Measurements from ENCODE around the gene FGFRL1. TPM values are rescaled to one million over a fixed set of nuclear protein-coding genes. Genes with fewer than 3 reads are reported as not detected.

The FGFRL1 gene
- polyA plus RNA-seq, 1 experiment: 11.2 TPM

DNA sequence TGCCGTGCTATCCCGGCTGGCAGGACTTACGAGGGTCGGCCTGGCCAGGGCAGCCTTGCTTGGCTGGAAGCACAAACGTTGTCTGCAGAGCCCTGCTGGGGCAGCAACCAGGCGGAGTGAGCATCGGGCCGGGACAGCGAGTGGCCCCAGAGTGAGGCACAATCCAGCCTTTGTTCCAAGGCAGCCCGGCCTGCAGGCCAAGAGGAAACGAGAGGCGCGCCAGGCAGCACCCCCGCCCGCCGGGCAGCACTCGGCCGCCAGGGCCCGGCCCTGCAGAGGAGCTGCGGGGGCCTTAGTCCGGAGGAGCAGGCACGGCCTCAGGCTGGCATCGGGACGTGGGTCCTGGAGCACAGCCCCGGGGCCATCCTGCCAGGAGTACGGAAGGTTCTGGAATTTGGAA, 24.1 kb downstream of the FGFRL1 start:
- CTCF ChIA-PET: no interaction called here
- H3K27me3 ChIP-seq (ENCODE audit: control insufficient read depth, insufficient read depth, low read length): no peaks in the 10 kb centered on the region
- POLR2A ChIA-PET: no interaction called here
- H3K27ac ChIP-seq (ENCODE audit: low read depth, low read length): no peak overlapping the region
- no peak for DNase-seq (ENCODE audit: low read depth, low spot score)
- H3K9me3 ChIP-seq (ENCODE audit: control insufficient read depth, insufficient read depth, low read length): no peaks in the 10 kb centered on the region; the same call in 1 of the 2 replicates
- no peak overlapping the region for H3K4me3 ChIP-seq (ENCODE audit: low read depth, low read length)
- TF ChIP-seq CTCF (IDR thresholded peaks at IDR 0.05; ENCODE audit: low read depth, low read length): no peak

- DNase-seq (ENCODE audit: low read depth, low spot score): no peak
- Histone ChIP-seq H3K27ac (ENCODE audit: low read depth, low read length) (no peak overlapping the region), H3K4me3 (ENCODE audit: low read depth, low read length) (no peak overlapping the region), H3K27me3 (ENCODE audit: control insufficient read depth, insufficient read depth, low read length) (no peaks in the 10 kb centered on the region), H3K9me3 (ENCODE audit: control insufficient read depth, insufficient read depth, low read length) (no peaks in the 10 kb centered on the region; the same call in 1 of the 2 replicates)
- POLR2A ChIA-PET: no interaction called here
- CTCF ChIA-PET: no interaction called here
- TF ChIP-seq CTCF (IDR thresholded peaks at IDR 0.05; ENCODE audit: low read depth, low read length): no peak
Measured at GRCh38 chr4:1036095-1036494, 24.7 kb downstream of the FGFRL1 start.

DNA sequence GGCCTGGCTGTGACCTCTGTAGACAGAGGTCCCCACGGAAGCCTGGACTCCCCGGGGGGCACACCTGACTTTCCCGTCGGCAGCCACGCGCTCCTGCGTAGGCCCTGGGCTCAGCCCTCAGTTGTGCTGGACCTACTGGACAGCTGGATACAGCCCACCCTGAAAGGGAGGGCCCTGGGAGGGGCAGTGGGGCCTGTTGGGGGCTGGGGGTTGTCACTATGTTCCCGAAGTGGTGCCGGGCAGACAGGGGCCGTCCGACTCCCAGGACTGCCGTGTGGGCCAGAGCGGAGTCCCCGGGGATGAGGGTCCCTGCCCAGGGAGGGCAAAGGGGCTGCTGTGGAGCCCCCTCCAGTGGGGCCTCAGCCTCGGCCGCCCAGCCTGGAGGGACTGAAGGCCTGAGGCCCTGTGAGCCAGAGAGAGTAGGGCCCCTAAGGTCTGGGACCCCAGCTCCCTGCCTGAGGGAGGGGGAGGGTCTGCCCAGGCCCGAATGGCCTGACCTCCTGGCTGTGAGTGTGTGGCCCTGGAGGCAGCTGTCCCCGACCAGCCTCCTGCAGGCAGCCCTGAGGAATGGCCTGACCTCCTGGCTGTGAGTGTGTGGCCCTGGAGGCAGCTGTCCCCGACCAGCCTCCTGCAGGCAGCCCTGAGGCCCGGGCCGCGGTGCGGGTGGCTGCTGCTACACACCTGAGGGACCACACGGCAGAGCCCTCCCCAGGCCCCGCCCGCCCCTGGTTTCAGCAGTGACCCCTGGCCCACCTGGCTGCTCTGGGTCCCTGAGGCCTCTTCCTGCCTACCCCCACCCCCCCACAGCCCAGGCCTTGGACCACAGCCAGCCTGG, 25.8 kb downstream of the FGFRL1 start:
- ChIA-PET CTCF (no interaction called here), POLR2A (no interaction called here)

DNA sequence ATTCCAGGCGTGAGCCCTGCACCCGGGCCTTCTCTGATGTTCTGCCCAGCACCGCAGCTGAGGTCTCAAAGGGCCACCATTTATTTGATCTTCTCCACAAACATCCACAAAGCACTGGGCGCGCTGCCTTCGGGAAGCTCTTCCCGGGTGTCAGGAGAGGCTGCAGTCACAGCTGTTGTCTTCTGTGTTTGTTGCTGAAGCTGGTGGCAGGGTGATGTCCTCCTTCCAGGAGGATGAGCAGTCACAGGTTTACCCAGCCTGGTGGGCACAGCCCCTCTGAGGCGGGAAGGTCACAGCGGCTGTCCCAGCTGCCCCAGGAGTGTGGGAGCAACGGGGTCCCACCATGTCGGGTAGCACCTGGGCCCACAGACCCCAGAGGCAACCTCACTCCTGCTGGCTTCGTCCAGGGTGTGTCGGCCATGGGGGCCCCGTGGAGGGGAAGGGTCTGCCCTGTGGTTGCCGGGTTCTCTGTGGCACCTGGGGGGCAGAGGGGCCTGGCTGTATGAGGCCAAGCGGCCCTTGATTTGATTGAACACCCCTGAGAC, 27.6 kb downstream of the FGFRL1 start:
- CTCF ChIA-PET: no interaction called here
- Histone ChIP-seq H3K4me3 (ENCODE audit: low read depth, low read length) (no peak overlapping the region), H3K27me3 (ENCODE audit: control insufficient read depth, insufficient read depth, low read length) (no peaks in the 10 kb centered on the region), H3K27ac (ENCODE audit: low read depth, low read length) (no peak overlapping the region), H3K9me3 (ENCODE audit: control insufficient read depth, insufficient read depth, low read length) (no peaks in the 10 kb centered on the region; the same call in 1 of the 2 replicates)
- DNase-seq (ENCODE audit: low read depth, low spot score): no peak
- POLR2A ChIA-PET: interaction anchor here (0.6 kb wide), 1 partner anchor 455 kb away, joined by 5 read pairs; no protein-coding TSS in a partner anchor
- TF ChIP-seq CTCF (IDR thresholded peaks at IDR 0.05; ENCODE audit: low read depth, low read length): no peak

More for the DNA sequence above, 25.8 kb downstream of the FGFRL1 start:
- Histone ChIP-seq H3K4me3 (ENCODE audit: low read depth, low read length) (no peak overlapping the region), H3K9me3 (ENCODE audit: control insufficient read depth, insufficient read depth, low read length) (no peaks in the 10 kb centered on the region; the same call in 1 of the 2 replicates), H3K27ac (ENCODE audit: low read depth, low read length) (no peak overlapping the region), H3K27me3 (ENCODE audit: control insufficient read depth, insufficient read depth, low read length) (no peaks in the 10 kb centered on the region)
- no peak for TF ChIP-seq CTCF (IDR thresholded peaks at IDR 0.05; ENCODE audit: low read depth, low read length)
- no peak for DNase-seq (ENCODE audit: low read depth, low spot score)
